Natural killer cell (primary cell): Measurements from ENCODE around the gene KRT26. TPM values are rescaled to one million over a fixed set of nuclear protein-coding genes. Genes with fewer than 3 reads are reported as not detected.

Source experiments
- ATAC-seq, 3 donors: fragments of 150-1000 bp in 2 of 3; fragments of 200-7000 bp in 1 of 3; cut with Tn5 transposase; 1 replicate in 1 of 3; 2 replicates in 2 of 3; pipeline ENCODE4 v1.10.0; 2021; ENCODE audit warnings: mild to moderate bottlenecking in 2 of 3, moderate library complexity in 2 of 3
- DNase-seq, 2 donors: peaks; one replicate each; pipeline versions ENCODE4 v3.0.0 to v3.0.0-alpha.2; 2013 to 2021; ENCODE audit warnings: mixed read lengths in 1 of 2
- H3K27ac ChIP-seq: one replicate; pipeline ENCODE4 v1.5.1; 2013; ENCODE audit warnings: mild to moderate bottlenecking, low read length
- H3K27me3 ChIP-seq: one replicate; pipeline ENCODE4 v1.6.1; 2013; ENCODE audit warnings: low read length; ENCODE audit not compliant: control insufficient read depth, insufficient read depth
- H3K36me3 ChIP-seq: one replicate; pipeline ENCODE4 v1.6.1; 2013; ENCODE audit warnings: low read length; ENCODE audit not compliant: control insufficient read depth, insufficient read depth
- H3K4me1 ChIP-seq: one replicate; pipeline ENCODE4 v1.6.1; 2013; ENCODE audit warnings: low read length; ENCODE audit not compliant: control insufficient read depth, insufficient read depth
- H3K4me3 ChIP-seq: one replicate; pipeline ENCODE4 v1.5.1; 2013; ENCODE audit warnings: low read length
- H3K9me3 ChIP-seq: one replicate; pipeline ENCODE4 v1.6.1; 2013; ENCODE audit warnings: low read length; ENCODE audit not compliant: control insufficient read depth, insufficient read depth
- H3K27ac Mint-ChIP-seq, 2 donors: one replicate each; pipeline ENCODE4 v1.8.0; 2022; ENCODE audit warnings: mild to moderate bottlenecking in 2 of 2, mixed read lengths in 2 of 2, moderate library complexity in 1 of 2
- H3K27me3 Mint-ChIP-seq, 2 donors: one replicate each; pipeline ENCODE4 v1.8.0; 2022; ENCODE audit warnings: low read depth in 2 of 2, mixed read lengths in 2 of 2
- H3K36me3 Mint-ChIP-seq: one replicate; pipeline ENCODE4 v1.8.0; 2022; ENCODE audit warnings: mixed read lengths
- H3K4me1 Mint-ChIP-seq, 2 donors: one replicate each; pipeline ENCODE4 v1.8.0; 2022; ENCODE audit warnings: mixed read lengths in 2 of 2
- H3K4me3 Mint-ChIP-seq: one replicate; pipeline ENCODE4 v1.8.0; 2022; ENCODE audit warnings: mild to moderate bottlenecking, moderate library complexity, mixed read lengths
- H3K9me3 Mint-ChIP-seq, 2 donors: one replicate each; pipeline ENCODE4 v1.8.0; 2022; ENCODE audit warnings: mixed read lengths in 2 of 2
- CTCF ChIP-seq: fragments of 200-600 bp; IDR thresholded peaks from one replicate; pipeline ENCODE4 v1.8.0; 2022; ENCODE audit warnings: antibody characterized with exemption
- WGBS: methylation state at CpG from one replicate; pipeline ENCODE4 v1.1.7; 2013; ENCODE audit warnings: missing lambda C conversion rate; ENCODE audit not compliant: insufficient coverage; 5-methylcytosine and 5-hydroxymethylcytosine counted together
- intact Hi-C: fragments of 100-400 bp; cut with micrococcal nuclease; formaldehyde crosslinking; loops from one replicate; pipeline ENCODE4 v1.14.2; 2022
- total RNA-seq, 4 donors: library from RNA; stranded (reverse); fragments of 120-200 nt in 1 of 4; gene quantifications; one replicate each; pipeline versions ENCODE4 v1.2.3 to v1.2.4, GENCODE V29; 2013 to 2022

KRT26 gene
- total RNA-seq, 3 donors from 2014 or later (not counting 1 experiment from before 2014, with no cell fraction given), result not detected

- no peaks in the 10 kb centered on the region for H3K9me3 ChIP-seq
- Mint-ChIP-seq H3K36me3 (no peaks in the 10 kb centered on the region), H3K4me1 (no peaks in the 10 kb centered on the region), H3K27ac (no peak overlapping the region), H3K9me3 (no peaks in the 10 kb centered on the region), H3K27me3 (peaks cover 21 to 35% of the 10 kb centered on the region in 2 donors), H3K4me3 (no peak overlapping the region)
- intact Hi-C loops, result loop anchor here (10.0 kb wide), 1 partner anchor 524 kb away; no protein-coding TSS in a partner anchor
- H3K27me3 ChIP-seq, result peaks cover 12% of the 10 kb centered on the region
- H3K27ac ChIP-seq, result no peak overlapping the region
- TF ChIP-seq CTCF, result no peak
- no peaks in the 10 kb centered on the region for H3K36me3 ChIP-seq
- no peak for ATAC-seq
- WGBS, result 71% methylated on average over 2 of the region's 2 CpGs
- H3K4me1 ChIP-seq, result no peaks in the 10 kb centered on the region
- DNase-seq, result no peak
- no peak overlapping the region for H3K4me3 ChIP-seq
Measured at GRCh38 chr17:40801157-40801556, 29.2 kb upstream of the KRT26 start.

- Mint-ChIP-seq H3K4me1 (no peaks in the 10 kb centered on the region), H3K36me3 (no peaks in the 10 kb centered on the region), H3K9me3 (no peaks in the 10 kb centered on the region), H3K27me3 (peaks cover 27 to 35% of the 10 kb centered on the region in 2 donors), H3K4me3 (no peak overlapping the region), H3K27ac (no peak overlapping the region)
- intact Hi-C loops, result loop anchor here (10.0 kb wide), 1 partner anchor 524 kb away; no protein-coding TSS in a partner anchor
- ATAC-seq, result no peak
- H3K4me1 ChIP-seq, result no peaks in the 10 kb centered on the region
- WGBS, result 58% methylated on average over 1 of the region's 1 CpG
- no peak for TF ChIP-seq CTCF
- H3K4me3 ChIP-seq, result no peak overlapping the region
- H3K36me3 ChIP-seq, result no peaks in the 10 kb centered on the region
- peaks cover 9% of the 10 kb centered on the region for H3K27me3 ChIP-seq
- H3K27ac ChIP-seq, result no peak overlapping the region
- no peak for DNase-seq
- no peaks in the 10 kb centered on the region for H3K9me3 ChIP-seq
Measured at GRCh38 chr17:40800381-40800780, 28.4 kb upstream of the KRT26 start.

GRCh38 chr17:40799859-40800258 lies 27.9 kb upstream of the KRT26 start, which contains the start of gene KRT28:
TSS of gene KRT28 (minus strand) at chr17:40799959. CDS start at chr17:40799893, 66 bp downstream.
- H3K27ac Mint-ChIP-seq, result no peak within 1 kb of the TSS
- no peak for TF ChIP-seq CTCF
- no CpG with 5 or more reads among the region's 3 CpGs for WGBS

GRCh38 chr17:40796846-40797245 lies 24.8 kb upstream of the KRT26 start:
- DNase-seq (no peak), ATAC-seq (no peak)
- Histone ChIP-seq H3K27ac (no peak overlapping the region), H3K36me3 (no peaks in the 10 kb centered on the region), H3K4me1 (no peaks in the 10 kb centered on the region), H3K27me3 (peaks cover 15% of the 10 kb centered on the region), H3K4me3 (no peak overlapping the region), H3K9me3 (no peaks in the 10 kb centered on the region)
- Mint-ChIP-seq H3K27ac (no peak overlapping the region), H3K27me3 (peaks cover 25 to 38% of the 10 kb centered on the region in 2 donors), H3K4me3 (no peak overlapping the region), H3K9me3 (no peaks in the 10 kb centered on the region), H3K36me3 (no peaks in the 10 kb centered on the region), H3K4me1 (no peaks in the 10 kb centered on the region)
- no peak for TF ChIP-seq CTCF
- intact Hi-C loops, result no loop called here
- WGBS, result 79% methylated on average over 27 of the region's 27 CpGs

More at GRCh38 chr17:40799859-40800258, 27.9 kb upstream of the KRT26 start, which contains the start of gene KRT28:
- ATAC-seq (no peak), DNase-seq (no peak)
- Histone ChIP-seq H3K9me3 (no peaks in the 10 kb centered on the region), H3K4me1 (no peaks in the 10 kb centered on the region), H3K27me3 (peaks cover 9% of the 10 kb centered on the region), H3K36me3 (no peaks in the 10 kb centered on the region), H3K4me3 (no peak within 1 kb of the TSS), H3K27ac (no peak within 1 kb of the TSS)
- Mint-ChIP-seq H3K36me3 (no peaks in the 10 kb centered on the region), H3K4me1 (no peaks in the 10 kb centered on the region), H3K4me3 (no peak within 1 kb of the TSS), H3K27me3 (peaks cover 21 to 35% of the 10 kb centered on the region in 2 donors), H3K9me3 (no peaks in the 10 kb centered on the region)
- intact Hi-C loops, result loop anchor here (10.0 kb wide), 1 partner anchor 525 kb away; no protein-coding TSS in a partner anchor
